GM18861 (cell line): ENCODE results near the gene SCRT2.

Experiments
- ATAC-seq: cut with Tn5 transposase; IDR thresholded peaks from one replicate; pipeline ENCODE4 v1.9.1; 2021; ENCODE audit not compliant: unreplicated experiment

Gene SCRT2

DNA sequence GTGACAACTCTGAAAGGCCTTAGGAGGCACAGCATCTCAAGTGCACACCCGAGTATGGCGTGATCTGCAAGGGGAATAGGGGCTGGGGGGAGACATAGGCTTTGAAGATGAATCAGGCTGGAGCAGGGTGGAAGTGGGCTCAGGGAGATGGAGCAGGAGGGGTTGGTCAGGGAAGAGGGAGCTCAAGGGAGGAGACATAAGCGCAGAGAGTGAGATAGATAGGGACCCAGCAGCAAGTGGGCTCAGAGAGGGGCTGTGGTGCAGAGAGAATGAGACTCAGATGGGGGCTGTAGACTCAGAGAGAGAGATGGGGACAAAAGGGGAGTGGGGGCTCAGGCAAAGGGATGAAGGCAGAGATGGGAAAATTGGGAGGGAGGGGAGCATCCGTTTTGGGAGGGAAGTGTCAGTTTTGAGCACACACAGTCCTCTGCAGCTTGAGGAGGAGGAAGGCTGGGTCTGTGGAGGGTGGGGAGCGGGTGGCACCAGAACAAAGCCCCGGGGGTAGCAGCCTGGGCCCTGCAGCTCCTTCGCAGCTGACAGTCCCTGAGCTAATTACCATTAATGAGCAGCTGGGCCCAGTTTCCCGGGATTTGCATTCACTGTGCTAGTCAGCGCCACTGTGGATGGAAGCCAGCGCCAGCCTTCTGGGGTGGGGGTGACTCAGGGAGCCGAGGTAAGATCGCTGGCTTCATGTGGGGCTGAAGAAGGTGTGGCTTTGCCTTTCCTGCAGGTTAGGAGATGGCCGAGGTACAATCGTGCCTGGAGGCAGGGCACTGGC is 41.3 kb downstream of the SCRT2 start:
- ATAC-seq = no peak

DNA sequence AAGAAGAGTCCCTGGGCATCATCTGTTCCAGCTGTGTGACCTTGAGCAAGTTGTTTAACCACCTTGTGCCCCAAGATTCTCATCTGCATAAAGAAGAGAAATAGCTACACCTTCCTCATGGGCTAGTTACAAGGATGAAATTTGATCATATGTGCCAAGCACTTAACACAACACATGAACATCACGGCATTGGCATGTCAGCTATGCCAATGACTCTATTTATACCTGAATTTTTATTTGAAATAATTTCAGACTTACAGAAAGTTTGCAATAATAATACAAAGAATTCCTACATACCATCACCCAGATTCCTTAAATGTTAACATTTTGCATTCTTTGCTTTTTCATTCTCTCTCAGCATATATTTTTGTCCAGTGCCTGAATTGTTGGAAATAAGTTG is 44.5 kb downstream of the SCRT2 start:
- ATAC-seq = no peak

GRCh38 chr20:626579-626978 is 49.0 kb downstream of the SCRT2 start:
- no peak for ATAC-seq

GRCh38 chr20:625360-625932 is 50.2 kb downstream of the SCRT2 start:
- no peak for ATAC-seq

- no peak for ATAC-seq
These were observed 51.9 kb downstream of the SCRT2 start for GRCh38 chr20:623704-624103.

GRCh38 chr20:623021-623420 is 52.6 kb downstream of the SCRT2 start:
- ATAC-seq = no peak

DNA sequence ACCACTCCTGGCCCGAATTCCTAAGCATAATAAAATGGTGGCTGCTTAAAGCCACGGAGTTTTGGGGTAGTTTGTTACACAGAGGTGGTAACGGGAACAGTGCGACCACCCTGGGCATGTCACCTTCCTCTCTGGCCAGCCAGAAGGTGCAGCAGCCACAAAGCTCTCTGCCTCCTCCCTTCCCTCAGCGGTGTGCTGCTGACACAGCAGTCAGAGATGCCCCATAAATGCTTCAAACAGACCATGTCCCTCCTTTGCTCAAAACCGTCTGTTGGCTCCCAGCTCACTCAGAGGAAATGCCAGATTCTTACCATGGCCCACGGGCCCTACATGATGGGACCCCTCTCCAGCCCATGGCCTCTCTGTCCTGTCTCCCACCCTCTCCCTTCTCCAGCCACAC is 53.4 kb downstream of the SCRT2 start:
- no peak for ATAC-seq

- no peak for ATAC-seq
These were observed 54.4 kb downstream of the SCRT2 start for GRCh38 chr20:621125-621756.

DNA sequence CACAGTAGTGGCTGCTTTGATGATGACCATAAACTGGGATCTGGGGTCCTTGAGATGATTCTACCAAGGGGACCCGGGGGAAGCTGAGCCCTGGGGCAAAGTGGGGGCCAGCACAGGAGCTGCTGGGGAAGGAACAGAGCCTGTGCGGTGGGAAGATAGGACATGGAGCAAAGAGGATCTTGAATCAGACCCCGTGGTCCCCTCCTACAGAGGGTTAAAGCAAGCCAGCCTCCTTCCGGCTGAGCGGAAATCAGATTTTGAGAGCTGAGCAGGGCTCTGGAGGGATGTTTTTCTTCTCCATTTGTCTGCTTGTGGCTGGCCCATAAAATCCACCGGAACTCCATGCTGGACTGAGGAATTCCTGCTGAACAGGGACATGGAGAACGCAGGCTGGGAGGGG is 55.4 kb downstream of the SCRT2 start:
- ATAC-seq = no peak

GRCh38 chr20:618980-619379 is 56.6 kb downstream of the SCRT2 start:
- ATAC-seq = no peak

DNA sequence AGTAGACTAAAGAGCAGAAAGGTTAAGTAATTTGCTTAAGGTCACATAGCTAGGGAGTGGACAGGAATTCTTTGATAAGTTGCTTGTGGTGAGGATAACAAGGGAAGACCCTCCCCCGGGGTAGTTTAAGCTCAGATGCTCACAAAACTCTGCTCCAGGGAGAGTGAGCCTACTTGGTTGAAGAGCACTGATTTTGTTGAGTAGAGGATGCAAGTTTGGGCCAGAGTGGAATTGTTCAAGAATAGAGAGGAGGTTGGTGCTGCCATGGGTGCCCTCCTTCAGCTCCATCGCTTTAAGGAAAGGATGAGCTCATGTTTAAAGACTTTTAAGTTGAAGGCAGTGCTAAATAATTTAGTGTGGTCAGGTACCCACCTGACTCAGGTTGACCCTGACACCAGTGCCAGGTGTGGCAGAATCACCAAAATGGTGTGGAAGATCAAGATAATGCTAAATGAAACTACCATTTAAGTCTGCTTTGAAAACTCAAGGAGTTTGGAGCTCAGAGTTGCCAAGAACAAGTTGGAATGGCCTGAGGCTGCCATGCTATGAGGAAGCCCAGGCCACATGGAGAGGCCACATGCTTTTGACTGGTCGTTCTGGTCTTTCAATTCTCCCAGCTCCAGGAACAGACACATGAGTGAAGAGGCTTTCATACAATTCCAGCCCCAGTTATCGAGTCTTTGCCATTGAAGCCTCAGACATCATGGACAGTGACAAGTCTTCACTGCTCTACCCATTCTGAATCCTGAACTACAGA is 57.5 kb downstream of the SCRT2 start:
- ATAC-seq = no peak

DNA sequence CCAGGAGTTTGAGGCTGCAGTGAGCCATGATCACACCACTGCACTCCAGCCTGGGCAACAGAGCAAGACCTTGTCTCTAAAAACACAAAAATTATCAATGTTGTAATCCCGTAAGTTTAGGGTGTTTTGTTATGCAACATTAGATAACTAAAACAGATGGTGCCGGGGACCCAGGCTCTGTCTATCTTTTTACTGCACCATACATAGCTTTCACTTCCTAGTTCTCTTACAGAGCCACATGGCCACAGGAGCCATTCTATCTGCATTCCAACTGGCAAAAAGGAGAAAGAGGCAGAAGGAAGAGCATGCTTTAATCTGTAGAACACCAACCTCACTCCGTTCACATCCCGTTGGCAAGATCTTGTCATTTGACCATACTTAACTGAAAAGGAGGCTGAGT is 60.1 kb downstream of the SCRT2 start:
- ATAC-seq = no peak

- no peak for ATAC-seq
These were observed 63.8 kb downstream of the SCRT2 start for GRCh38 chr20:611843-612185.
